Activated B cell treated with CpG ODN at 0.5 μM for 24 hours (primary cell): ENCODE measurements around the gene SENP7. TPM values are rescaled to one million over a fixed set of nuclear protein-coding genes. Genes with fewer than 3 reads are reported as not detected.

Experiments used
- ATAC-seq: fragments of 200-7000 bp; cut with Tn5 transposase; one replicate; pipeline ENCODE4 v1.10.0; 2021; ENCODE audit warnings: low read depth, mild to moderate bottlenecking, moderate library complexity
- CTCF ChIA-PET: fragments of 350-600 bp; sonication (Branson Sonifier 250); formaldehyde crosslinking; loops from one replicate; lab custom pipeline; 2021; ENCODE audit warnings: antibody characterized with exemption; lab: Charles Lee
- POLR2A ChIA-PET: fragments of 350-600 bp; sonication (Branson Sonifier 250); formaldehyde crosslinking; loops from one replicate; lab custom pipeline; 2021; ENCODE audit warnings: antibody characterized with exemption; lab: Charles Lee
- DNase-seq: peaks from one replicate; pipeline ENCODE4 v3.0.0; 2022
- H3K27ac Mint-ChIP-seq: one replicate; pipeline ENCODE4 v1.8.0; 2020; ENCODE audit warnings: mixed read lengths
- H3K27me3 Mint-ChIP-seq: one replicate; pipeline ENCODE4 v1.8.0; 2021; ENCODE audit warnings: mixed read lengths
- H3K36me3 Mint-ChIP-seq: one replicate; pipeline ENCODE4 v1.8.0; 2021; ENCODE audit warnings: low read depth, mixed read lengths
- H3K4me1 Mint-ChIP-seq: one replicate; pipeline ENCODE4 v1.8.0; 2021; ENCODE audit warnings: mixed read lengths
- H3K4me3 Mint-ChIP-seq: one replicate; pipeline ENCODE4 v1.8.0; 2020; ENCODE audit warnings: mild to moderate bottlenecking, mixed read lengths
- H3K9me3 Mint-ChIP-seq: one replicate; pipeline ENCODE4 v1.8.0; 2020; ENCODE audit warnings: mixed read lengths
- intact Hi-C: fragments of 100-400 bp; cut with micrococcal nuclease; formaldehyde crosslinking; loops from one replicate; pipeline ENCODE4 v1.15.1; 2024
- total RNA-seq: library from RNA; stranded (reverse); gene quantifications from 2 replicates; pipeline ENCODE4 v1.2.3, GENCODE V29; 2022
- TF ChIP-seq, protein P1 (sequence below): fragments of 200-600 bp; IDR thresholded peaks from one replicate; pipeline ENCODE4 v1.8.0; 2022; ENCODE audit warnings: antibody characterized with exemption, mild to moderate bottlenecking

Gene SENP7
- total RNA-seq, 1 donor from 2014 or later, result 22.1 TPM

DNA sequence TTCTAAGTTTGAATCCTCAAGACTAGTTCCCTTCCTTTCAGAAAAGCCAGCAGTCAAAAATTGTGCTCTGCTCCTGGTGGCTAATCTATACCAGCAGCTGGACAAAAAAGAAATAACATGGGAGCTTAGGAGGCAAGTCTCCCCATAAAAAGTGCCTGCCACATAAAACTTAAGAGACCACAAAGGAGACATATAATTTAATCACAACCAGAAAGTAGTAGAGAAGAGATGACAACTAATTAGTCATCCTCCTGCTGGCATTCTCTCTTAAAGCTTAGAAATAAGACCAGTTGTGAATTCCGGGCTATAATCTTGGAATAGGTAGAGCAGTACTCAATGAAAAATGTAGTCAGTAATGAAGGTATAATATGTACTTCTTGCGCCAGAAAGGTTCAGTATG, 172.4 kb downstream of the SENP7 start:
- ChIA-PET POLR2A (no interaction called here), CTCF (no interaction called here)
- TF ChIP-seq, protein P1, sequence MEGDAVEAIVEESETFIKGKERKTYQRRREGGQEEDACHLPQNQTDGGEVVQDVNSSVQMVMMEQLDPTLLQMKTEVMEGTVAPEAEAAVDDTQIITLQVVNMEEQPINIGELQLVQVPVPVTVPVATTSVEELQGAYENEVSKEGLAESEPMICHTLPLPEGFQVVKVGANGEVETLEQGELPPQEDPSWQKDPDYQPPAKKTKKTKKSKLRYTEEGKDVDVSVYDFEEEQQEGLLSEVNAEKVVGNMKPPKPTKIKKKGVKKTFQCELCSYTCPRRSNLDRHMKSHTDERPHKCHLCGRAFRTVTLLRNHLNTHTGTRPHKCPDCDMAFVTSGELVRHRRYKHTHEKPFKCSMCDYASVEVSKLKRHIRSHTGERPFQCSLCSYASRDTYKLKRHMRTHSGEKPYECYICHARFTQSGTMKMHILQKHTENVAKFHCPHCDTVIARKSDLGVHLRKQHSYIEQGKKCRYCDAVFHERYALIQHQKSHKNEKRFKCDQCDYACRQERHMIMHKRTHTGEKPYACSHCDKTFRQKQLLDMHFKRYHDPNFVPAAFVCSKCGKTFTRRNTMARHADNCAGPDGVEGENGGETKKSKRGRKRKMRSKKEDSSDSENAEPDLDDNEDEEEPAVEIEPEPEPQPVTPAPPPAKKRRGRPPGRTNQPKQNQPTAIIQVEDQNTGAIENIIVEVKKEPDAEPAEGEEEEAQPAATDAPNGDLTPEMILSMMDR, result no peak
- Mint-ChIP-seq H3K4me1 (no peaks in the 10 kb centered on the region), H3K4me3 (no peak overlapping the region), H3K9me3 (no peaks in the 10 kb centered on the region), H3K27me3 (no peaks in the 10 kb centered on the region), H3K36me3 (peaks cover 73% of the 10 kb centered on the region), H3K27ac (no peak overlapping the region)
- intact Hi-C loops, result no loop called here
- no peak for ATAC-seq
- DNase-seq, result no peak

DNA sequence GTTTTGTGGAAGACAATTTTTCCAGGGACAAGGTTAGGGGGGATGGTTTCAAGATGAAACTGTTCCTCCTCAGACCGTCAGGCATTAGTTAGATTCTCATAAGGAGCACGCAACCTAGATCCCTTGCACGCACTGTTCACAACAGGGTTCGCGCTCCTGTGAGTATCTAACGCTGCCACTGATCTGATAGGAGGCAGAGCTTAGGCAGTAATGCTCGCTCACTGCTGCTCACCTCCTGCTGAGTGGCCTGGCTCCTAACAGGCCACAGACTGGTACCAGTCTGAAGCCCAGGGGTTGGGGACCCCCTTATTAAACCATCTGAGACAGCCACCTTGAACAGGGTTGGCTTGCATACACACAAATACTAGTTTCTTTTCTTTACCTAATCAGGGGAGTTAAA, 179.1 kb downstream of the SENP7 start:
- Mint-ChIP-seq H3K9me3 (no peaks in the 10 kb centered on the region), H3K4me3 (no peak overlapping the region), H3K36me3 (peaks cover 56% of the 10 kb centered on the region), H3K27me3 (no peaks in the 10 kb centered on the region), H3K27ac (no peak overlapping the region), H3K4me1 (no peaks in the 10 kb centered on the region)
- DNase-seq (no peak), ATAC-seq (no peak)
- intact Hi-C loops, result no loop called here
- CTCF ChIA-PET, result no interaction called here
- POLR2A ChIA-PET, result no interaction called here
- TF ChIP-seq, protein P1, result no peak

DNA sequence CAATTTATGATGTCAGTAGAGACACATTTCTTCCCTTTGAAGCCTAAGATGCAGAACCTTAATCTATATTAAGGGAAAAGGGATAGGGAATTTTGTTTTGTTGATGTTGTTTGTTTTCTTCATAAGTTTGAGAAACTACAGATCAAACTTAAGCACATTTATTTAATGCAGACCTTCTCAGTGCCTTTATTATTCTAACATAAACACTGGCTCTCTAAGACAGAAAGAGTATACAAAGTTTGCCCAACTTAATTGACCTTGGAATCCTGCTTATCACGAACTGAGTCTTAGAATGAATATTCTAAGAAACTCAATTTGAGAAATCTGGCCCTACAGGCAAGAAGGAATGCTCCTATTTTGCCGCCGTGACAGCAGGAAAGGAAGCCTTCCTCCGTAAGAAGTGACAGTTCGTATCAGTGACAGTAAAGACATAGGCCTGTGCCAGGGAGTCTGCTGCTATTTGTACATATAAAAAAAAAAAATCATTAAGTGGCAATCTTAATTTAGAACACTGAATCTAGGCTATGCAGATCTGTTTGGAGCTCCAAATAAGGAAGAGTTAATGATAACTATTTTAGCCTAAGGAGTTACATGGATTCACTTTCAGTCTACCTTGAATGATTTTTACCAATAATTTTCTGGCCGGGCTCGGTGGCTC, 183.9 kb downstream of the SENP7 start:
- Mint-ChIP-seq H3K27me3 (no peaks in the 10 kb centered on the region), H3K4me3 (no peak overlapping the region), H3K36me3 (peaks cover 45% of the 10 kb centered on the region), H3K4me1 (no peaks in the 10 kb centered on the region), H3K9me3 (no peaks in the 10 kb centered on the region), H3K27ac (no peak overlapping the region)
- CTCF ChIA-PET, result no interaction called here
- DNase-seq (no peak), ATAC-seq (no peak)
- intact Hi-C loops, result no loop called here
- TF ChIP-seq, protein P1, result no peak
- POLR2A ChIA-PET, result no interaction called here

DNA sequence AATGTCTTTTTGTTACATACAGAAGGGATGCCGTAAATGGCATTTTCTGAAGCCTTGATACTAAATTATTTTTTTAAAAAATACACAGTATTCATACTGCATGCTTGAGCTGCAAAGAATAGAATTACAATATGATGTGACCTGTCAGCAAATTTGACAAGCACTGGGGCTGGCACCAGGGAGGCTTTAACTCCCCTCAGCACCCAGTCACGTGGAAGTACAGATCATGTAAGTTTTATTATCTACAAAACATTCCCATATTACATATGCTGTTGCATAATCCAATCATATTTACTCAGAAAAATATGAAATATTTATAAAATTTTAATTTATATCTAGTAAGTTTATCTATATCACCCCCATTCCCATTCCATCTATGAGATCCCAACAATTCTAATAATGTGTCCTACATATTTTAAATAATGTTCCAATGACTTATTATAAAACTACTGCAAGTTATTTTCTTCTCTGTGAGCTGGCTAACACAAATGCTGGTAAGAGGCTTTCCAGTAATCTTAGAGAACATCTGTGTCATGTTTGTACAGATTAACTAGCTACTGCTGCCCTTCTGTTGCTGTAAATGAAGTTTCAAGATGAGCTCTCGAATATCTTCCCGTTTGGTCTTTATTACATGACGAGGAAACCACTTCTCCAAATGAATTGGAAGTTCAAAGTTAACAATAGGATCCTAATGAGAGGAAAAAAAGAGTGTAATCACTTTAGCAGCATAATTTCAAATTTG, 187.4 kb downstream of the SENP7 start:
- H3K27me3 Mint-ChIP-seq, result no peaks in the 10 kb centered on the region
- intact Hi-C loops, result no loop called here
- H3K36me3 Mint-ChIP-seq, result peaks cover 37% of the 10 kb centered on the region
- H3K9me3 Mint-ChIP-seq, result no peaks in the 10 kb centered on the region
- no peak for ATAC-seq
- no peak overlapping the region for H3K4me3 Mint-ChIP-seq
- no peaks in the 10 kb centered on the region for H3K4me1 Mint-ChIP-seq
- POLR2A ChIA-PET, result no interaction called here
- no peak overlapping the region for H3K27ac Mint-ChIP-seq
- CTCF ChIA-PET, result no interaction called here
- TF ChIP-seq, protein P1, result no peak
- no peak for DNase-seq

DNA sequence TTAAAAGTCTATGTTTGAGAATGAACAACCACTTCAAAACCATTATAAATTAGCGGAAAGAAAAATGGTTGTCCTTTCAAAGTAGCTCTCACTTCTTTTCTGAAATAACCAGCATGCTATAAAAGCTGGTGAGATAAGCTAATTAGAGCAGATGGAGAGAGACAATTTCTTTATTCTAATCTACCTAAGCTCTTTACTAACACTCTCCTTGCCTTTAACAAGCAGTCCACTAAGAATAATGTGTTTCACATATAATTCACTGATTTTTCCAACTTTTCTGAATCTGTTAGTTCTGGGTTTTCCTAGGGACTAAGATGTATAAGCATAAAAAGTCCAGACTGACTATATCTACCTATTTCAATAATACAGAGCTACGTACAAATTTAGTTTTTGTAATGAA, 192.5 kb downstream of the SENP7 start, which contains the start of gene IMPG2:
Gene IMPG2 (minus strand): TSS at position 101 of the 400 bp plus-strand sequence. CDS start 203 bp downstream, outside the sequence.
- H3K9me3 Mint-ChIP-seq, result no peaks in the 10 kb centered on the region
- H3K4me1 Mint-ChIP-seq, result no peaks in the 10 kb centered on the region
- no peak for ATAC-seq
- intact Hi-C loops, result no loop called here
- ChIA-PET CTCF (no interaction called here), POLR2A (no interaction called here)
- no peak within 1 kb of the TSS for H3K4me3 Mint-ChIP-seq
- peaks cover 5% of the 10 kb centered on the region for H3K36me3 Mint-ChIP-seq
- DNase-seq, result no peak
- H3K27me3 Mint-ChIP-seq, result no peaks in the 10 kb centered on the region
- no peak within 1 kb of the TSS for H3K27ac Mint-ChIP-seq
- TF ChIP-seq, protein P1, result no peak
